CD4-positive, alpha-beta T cell treated with Interleukin-4 for 1 hour (primary cell): Measurements from ENCODE around the gene TNRC6A.
"Not testable (repeated sequence)": the region's sequence is repeated elsewhere in the genome, so short reads cannot be mapped to it uniquely, and the experiment has no call there.

Source experiments
- DNase-seq, 2 donors: peaks; one replicate each; pipeline ENCODE4 v3.0.0-alpha.2; 2020 to 2022

TNRC6A gene

GRCh38 chr16:24819462-24820040 is 90.1 kb downstream of the TNRC6A start:
- DNase-seq = no peak

GRCh38 chr16:24820522-24820921 is 91.1 kb downstream of the TNRC6A start:
- no peak for DNase-seq

- DNase-seq = no peak
Measured at GRCh38 chr16:24821129-24821528, 91.7 kb downstream of the TNRC6A start.

GRCh38 chr16:24822542-24822941 is 93.1 kb downstream of the TNRC6A start:
- no peak for DNase-seq

DNA sequence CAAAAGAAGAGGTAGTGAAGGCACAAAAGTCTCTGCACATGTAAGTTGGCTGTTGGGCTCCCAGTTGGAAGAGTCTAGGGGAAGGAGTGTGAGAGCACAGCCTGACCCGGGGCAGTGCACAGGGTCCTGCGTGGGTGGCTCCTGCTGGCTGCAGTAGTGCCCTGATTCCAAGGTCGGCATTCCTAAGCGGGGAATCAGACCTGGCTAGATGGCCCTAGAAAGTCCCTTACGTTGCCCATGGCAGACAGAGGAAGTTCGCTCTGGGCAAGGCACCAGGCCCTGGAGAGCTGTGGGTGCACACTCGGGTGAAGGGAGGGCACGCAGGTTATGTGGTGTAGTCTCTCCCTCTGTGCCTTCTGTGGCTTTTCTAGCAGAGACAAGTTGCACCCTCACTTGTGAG is 93.5 kb downstream of the TNRC6A start:
- DNase-seq = no peak

DNA sequence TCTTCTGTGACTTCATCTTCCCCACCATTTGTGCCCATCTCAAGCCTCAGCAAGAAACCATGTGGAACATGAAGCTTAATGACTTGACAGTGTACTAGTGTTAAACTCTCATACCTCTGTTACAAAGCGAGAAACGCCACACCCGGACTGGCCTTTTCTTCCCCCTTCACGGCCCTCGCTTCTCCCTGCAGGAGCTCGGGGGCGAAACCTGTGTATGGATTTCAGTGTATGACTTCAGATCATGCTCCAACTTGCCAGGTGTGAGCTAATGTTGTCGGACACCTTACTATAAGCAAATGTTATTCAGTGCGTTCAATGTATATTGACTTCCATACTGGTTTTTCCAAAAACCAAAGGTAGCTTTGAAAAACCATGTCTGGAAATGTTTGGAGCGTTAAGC is 96.2 kb downstream of the TNRC6A start:
- DNase-seq = no peak

DNA sequence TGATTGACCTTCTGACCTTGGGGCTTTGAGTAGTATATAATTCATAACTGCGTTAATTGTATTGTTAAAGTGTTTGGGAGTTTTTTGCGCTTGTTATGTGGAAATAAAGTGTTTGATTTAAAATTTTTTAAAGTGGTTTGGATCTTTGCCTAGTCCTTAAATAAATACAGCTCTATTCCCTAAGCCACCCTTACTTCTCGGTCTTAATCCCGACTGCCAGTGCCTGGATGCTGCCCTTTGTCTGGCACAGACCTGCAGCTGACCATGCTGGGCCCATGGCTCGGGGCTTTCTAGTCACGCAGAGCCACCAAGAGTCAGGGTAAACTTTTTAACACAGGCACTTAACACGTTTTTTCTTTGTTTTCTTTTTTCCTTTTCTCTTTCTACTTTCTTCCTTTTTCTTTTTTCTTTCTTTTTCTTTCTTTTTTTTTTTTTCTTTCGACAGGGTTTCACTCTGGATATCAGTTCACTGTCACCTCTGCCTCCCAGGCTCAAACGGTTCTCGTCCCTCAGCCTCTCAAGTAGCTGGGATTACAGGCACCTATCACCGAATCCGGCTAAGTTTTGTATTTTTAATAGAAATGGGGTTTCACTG is 96.7 kb downstream of the TNRC6A start:
- no peak for DNase-seq

GRCh38 chr16:24826817-24827566 is 97.5 kb downstream of the TNRC6A start:
- DNase-seq = no peak

GRCh38 chr16:24829153-24829552 is 99.7 kb downstream of the TNRC6A start:
- DNase-seq = no peak

GRCh38 chr16:24833352-24833751 is 103.9 kb downstream of the TNRC6A start:
- no peak for DNase-seq

- no peak for DNase-seq
Measured at GRCh38 chr16:24834459-24835335, 105.2 kb downstream of the TNRC6A start.

DNA sequence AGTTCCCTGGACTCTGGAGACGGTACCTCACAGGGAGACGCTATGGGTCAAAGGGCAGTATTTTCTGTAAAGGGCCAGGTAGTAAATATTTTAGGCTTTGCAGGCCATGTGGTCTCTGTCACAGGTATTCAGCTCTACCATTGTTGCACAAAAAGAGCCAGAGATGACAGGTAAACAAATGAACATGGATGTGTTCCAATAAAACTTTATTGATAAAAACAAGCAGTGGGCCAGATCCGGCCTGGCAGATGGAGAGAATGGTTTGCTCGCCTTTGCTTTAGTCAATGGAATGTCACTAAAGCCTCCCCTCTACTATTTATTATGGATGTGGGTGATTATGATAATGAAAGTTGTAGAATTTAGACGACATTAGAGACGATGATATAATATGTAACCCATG is 107.4 kb downstream of the TNRC6A start:
- no peak for DNase-seq

GRCh38 chr16:24837969-24838368 is 108.5 kb downstream of the TNRC6A start:
- no peak for DNase-seq

GRCh38 chr16:24838554-24839266 is 109.3 kb downstream of the TNRC6A start:
- DNase-seq = no peak

DNA sequence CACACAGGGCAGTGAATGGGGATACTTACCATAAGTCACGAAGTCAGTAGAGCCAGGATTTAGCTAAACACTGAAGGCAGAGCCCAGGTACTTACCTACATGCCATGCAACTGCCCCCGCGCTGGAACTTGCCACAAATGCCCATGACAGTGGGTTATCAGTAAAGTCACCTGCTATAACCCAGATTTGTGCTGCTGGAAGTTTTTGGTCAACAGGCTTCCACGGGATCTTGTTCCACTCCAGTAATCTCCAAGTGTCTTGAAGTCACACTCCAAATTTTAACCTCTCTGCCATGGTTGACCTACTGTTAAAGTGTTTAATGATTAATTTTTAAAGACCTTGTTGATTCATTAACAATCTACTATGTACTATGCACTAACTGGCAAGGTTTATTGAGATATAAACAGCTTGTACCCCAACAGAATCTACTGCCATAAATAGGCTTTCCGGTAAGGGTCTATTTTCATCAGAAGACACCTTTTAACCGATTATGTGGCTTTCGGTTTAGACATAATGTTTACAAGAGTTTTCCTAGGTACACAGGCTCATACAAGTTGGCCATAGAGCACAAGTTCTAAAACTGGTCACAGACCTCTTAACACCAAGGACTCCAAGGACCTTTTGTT is 110.0 kb downstream of the TNRC6A start:
- DNase-seq = no peak

DNA sequence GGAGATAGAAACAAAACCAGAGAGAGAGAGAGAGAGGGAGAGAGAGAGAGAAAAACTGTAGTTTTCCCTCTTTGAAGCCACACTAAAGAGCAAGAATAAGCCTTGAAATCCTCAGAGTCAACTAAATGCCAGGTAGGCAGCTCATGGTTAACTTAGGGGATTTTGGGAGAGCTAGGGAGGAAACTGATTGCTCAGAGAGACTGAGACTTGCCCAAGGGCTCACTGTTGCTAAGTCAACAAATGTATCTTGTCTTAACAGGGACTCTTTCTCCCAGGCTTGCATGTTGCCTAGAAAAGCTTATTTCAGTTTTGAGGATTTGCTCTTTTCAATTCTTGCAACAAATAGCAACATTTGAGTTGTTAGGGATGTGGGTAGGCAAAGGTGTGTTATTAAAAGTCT is 111.8 kb downstream of the TNRC6A start:
- DNase-seq = no peak

- DNase-seq = no peak
Measured at GRCh38 chr16:24844101-24845030, 114.9 kb downstream of the TNRC6A start.

GRCh38 chr16:24845031-24845365 is 115.5 kb downstream of the TNRC6A start:
- DNase-seq = not testable (repeated sequence)

- DNase-seq = no peak
Measured at GRCh38 chr16:24845726-24846547, 116.5 kb downstream of the TNRC6A start, which contains the start of gene SLC5A11. Gene SLC5A11, plus strand, starts transcription at chr16:24845963. Its CDS starts 12,681 bp downstream, at chr16:24858644.
